SW480 (cell line): ENCODE data around the gene INTS11.
A peak's percentile ranks its signal among the peaks of the same experiment; 100 is the strongest.

Experiments used
- DNase-seq: peaks from one replicate; pipeline ENCODE4 v3.0.0-alpha.2; 2016; ENCODE audit warnings: low spot score

INTS11 gene

GRCh38 chr1:1357871-1358432, 33.5 kb upstream of the INTS11 start:
- no peak for DNase-seq

GRCh38 chr1:1356796-1357401, 32.4 kb upstream of the INTS11 start:
- DNase-seq: no peak

- no peak for DNase-seq
These were observed 31.8 kb upstream of the INTS11 start for GRCh38 chr1:1356166-1356795.

- DNase-seq: no peak
These were observed 31.0 kb upstream of the INTS11 start for GRCh38 chr1:1355416-1355815.

- no peak for DNase-seq
These were observed 30.1 kb upstream of the INTS11 start for GRCh38 chr1:1354271-1355247.

- no peak for DNase-seq
These were observed 29.1 kb upstream of the INTS11 start for GRCh38 chr1:1353389-1354151.

GRCh38 chr1:1352786-1353388, 28.4 kb upstream of the INTS11 start:
- DNase-seq: no peak

GRCh38 chr1:1351511-1352427, 27.3 kb upstream of the INTS11 start:
- no peak for DNase-seq

GRCh38 chr1:1349256-1350012, 25.0 kb upstream of the INTS11 start, which contains the start of gene DVL1:
Gene DVL1, minus strand, starts transcription at chr1:1349418. Its CDS starts 353 bp downstream, at chr1:1349065.
- peak; percentile 43 for DNase-seq

- no peak for DNase-seq
These were observed 24.2 kb upstream of the INTS11 start for GRCh38 chr1:1348420-1349255.

GRCh38 chr1:1347663-1348419, 23.4 kb upstream of the INTS11 start:
- peak; percentile 66 for DNase-seq

GRCh38 chr1:1347026-1347595, 22.7 kb upstream of the INTS11 start:
- DNase-seq: no peak

- no peak for DNase-seq
These were observed 22.0 kb upstream of the INTS11 start for GRCh38 chr1:1346501-1346890.

- DNase-seq: no peak
These were observed 21.5 kb upstream of the INTS11 start for GRCh38 chr1:1345860-1346500.

- DNase-seq: no peak
These were observed 20.9 kb upstream of the INTS11 start for GRCh38 chr1:1345384-1345783.

- peak; percentile 86 for DNase-seq
These were observed 20.3 kb upstream of the INTS11 start for GRCh38 chr1:1344655-1345361.
